ENCODE measurements around the gene MBNL1.

DNA sequence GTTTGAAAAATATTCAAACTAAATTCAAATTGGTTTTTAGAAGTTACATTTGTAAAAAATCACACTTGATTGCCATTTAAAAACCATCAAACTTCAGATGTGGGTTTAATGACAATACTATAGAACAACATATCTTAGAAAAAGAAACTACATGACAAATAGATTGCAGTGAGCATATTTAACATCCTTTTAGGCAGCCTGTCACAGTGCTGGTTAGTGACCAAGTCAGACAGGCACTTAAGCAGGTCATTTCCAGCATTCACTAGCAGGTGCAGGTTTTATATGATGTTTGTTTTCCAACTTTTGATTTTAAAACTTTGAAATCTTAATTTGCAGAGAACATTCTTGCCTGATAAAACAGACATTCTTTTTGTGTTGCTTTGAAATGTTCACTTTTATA is 115.7 kb downstream of the MBNL1 start:
- TF ChIP-seq, protein P1, sequence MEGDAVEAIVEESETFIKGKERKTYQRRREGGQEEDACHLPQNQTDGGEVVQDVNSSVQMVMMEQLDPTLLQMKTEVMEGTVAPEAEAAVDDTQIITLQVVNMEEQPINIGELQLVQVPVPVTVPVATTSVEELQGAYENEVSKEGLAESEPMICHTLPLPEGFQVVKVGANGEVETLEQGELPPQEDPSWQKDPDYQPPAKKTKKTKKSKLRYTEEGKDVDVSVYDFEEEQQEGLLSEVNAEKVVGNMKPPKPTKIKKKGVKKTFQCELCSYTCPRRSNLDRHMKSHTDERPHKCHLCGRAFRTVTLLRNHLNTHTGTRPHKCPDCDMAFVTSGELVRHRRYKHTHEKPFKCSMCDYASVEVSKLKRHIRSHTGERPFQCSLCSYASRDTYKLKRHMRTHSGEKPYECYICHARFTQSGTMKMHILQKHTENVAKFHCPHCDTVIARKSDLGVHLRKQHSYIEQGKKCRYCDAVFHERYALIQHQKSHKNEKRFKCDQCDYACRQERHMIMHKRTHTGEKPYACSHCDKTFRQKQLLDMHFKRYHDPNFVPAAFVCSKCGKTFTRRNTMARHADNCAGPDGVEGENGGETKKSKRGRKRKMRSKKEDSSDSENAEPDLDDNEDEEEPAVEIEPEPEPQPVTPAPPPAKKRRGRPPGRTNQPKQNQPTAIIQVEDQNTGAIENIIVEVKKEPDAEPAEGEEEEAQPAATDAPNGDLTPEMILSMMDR (IDR thresholded peaks at IDR 0.05): no peak
- no peak for TF ChIP-seq POLR2A (IDR thresholded peaks at IDR 0.05)
